ENCODE results near the gene NOXO1. TPM values are rescaled to one million over a fixed set of nuclear protein-coding genes. Genes with fewer than 3 reads are reported as not detected.
A peak's percentile ranks its signal among the peaks of the same experiment; 100 is the strongest.
"Not testable (repeated sequence)": the region's sequence is repeated elsewhere in the genome, so short reads cannot be mapped to it uniquely, and the experiment has no call there.

The NOXO1 gene
- total RNA-seq, 4 donors from 2014 or later: not detected

DNA sequence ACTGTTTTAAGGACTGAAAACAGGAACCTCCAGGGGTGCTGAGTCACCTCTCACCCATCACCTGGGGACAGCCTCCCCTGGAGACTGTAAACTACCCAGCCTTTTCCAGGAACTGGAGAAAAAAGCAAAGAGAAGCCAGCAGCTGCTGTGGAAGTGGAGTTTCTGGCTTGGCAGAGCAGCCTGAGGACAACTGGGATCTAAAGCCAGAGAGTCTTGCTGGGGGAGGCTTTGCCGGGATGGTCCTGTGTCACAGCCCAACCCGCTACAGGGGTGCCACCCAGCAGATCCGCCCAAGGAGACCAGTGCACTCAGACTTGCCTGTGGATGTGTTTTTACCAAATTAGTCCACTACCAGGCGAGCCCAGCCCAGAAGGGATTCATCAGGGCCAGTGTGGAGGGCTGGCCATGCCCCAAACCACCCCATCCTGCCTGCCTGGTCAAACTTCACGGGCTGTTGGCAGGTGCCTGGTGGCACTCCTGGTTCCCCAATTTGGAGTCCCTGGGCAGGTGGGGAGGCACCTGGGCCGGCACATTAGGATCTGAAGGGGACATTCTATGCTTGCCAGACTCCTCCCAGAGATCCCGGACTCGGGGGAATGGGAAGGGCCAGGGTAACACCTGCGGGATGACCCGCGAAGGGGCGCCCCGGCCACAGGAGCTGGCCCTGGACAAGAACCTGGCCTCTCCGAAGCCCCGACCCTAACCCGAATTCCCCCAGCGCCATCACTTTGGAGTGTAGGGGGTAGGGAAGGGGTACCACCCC lies 39.0 kb downstream of the NOXO1 start:
- peaks cover 0 to 7% of the 10 kb centered on the region in 2 donors for H3K36me3 ChIP-seq
- H3K27ac ChIP-seq: peak overlapping the region in 1 of 3 donors; percentile 39
- H3K27me3 ChIP-seq: no peaks in the 10 kb centered on the region
- no peak for TF ChIP-seq POLR2A (IDR thresholded peaks at IDR 0.05)
- TF ChIP-seq, protein P1, sequence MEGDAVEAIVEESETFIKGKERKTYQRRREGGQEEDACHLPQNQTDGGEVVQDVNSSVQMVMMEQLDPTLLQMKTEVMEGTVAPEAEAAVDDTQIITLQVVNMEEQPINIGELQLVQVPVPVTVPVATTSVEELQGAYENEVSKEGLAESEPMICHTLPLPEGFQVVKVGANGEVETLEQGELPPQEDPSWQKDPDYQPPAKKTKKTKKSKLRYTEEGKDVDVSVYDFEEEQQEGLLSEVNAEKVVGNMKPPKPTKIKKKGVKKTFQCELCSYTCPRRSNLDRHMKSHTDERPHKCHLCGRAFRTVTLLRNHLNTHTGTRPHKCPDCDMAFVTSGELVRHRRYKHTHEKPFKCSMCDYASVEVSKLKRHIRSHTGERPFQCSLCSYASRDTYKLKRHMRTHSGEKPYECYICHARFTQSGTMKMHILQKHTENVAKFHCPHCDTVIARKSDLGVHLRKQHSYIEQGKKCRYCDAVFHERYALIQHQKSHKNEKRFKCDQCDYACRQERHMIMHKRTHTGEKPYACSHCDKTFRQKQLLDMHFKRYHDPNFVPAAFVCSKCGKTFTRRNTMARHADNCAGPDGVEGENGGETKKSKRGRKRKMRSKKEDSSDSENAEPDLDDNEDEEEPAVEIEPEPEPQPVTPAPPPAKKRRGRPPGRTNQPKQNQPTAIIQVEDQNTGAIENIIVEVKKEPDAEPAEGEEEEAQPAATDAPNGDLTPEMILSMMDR (IDR thresholded peaks at IDR 0.05): no peak
- 34 to 35% methylated on average over 9 to 11 of the region's 17 CpGs for WGBS, 2 donors
- peak in 1 of 2 donors; percentile 17 for DNase-seq
- H3K4me1 ChIP-seq: peaks cover 8 to 20% of the 10 kb centered on the region in 2 donors
- intact Hi-C loops (cut with DNase I): no loop called here
- no peaks in the 10 kb centered on the region for H3K9me3 ChIP-seq
- peak overlapping the region; percentile 64 to 93 (median 73) for H3K4me3 ChIP-seq (replicated peaks in 1 of 3)

DNA sequence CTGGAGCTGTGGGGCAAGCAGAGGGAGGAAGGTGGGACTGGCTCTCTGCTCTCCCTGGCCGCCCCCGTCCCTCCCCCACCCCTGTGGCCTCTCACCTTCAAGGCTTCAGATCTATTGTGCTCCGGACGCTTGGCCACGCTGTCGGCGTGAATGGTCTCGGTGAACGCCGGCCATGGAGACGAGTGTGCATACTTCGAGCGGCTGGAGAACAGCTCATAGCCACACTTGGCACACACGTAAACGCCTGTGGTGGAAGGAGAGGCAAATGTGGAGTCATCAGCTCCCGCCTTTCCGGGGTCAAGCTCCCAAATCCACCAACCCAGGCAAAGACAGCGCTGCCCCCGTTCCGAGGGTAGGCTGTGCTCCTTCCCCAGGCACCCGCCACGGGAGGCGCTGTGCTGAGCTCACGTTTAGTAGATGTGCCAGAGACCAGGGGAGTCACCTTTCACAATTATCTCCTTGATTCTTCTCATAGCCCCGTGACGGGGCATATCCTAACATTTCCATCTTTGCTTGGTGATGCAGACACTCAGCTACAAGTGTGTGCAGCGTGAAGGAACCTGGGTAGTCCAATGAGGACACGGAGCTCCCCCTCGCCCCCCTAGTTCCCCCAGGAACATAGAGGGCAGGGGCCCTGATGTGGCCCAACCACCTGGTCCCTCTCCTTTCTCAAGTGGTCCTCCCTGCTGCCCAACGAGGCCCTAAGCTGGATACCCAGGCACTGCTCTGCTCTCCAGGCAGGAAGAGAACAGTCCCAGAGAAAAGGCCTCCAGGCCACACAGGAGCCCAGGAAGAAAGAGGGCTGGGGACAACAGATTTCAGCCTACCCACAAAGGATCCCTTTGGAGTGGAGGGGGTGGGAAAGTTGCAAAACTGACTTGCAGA lies 39.9 kb downstream of the NOXO1 start:
- TF ChIP-seq, protein P1 (IDR thresholded peaks at IDR 0.05): no peak
- TF ChIP-seq POLR2A (IDR thresholded peaks at IDR 0.05): no peak
- H3K27ac ChIP-seq: no peak overlapping the region
- DNase-seq: no peak
- 85 to 90% methylated on average over 24 to 29 of the region's 30 CpGs for WGBS, 2 donors
- H3K4me1 ChIP-seq: peaks cover 8 to 20% of the 10 kb centered on the region in 2 donors
- no peaks in the 10 kb centered on the region for H3K9me3 ChIP-seq
- peaks cover 0 to 7% of the 10 kb centered on the region in 2 donors for H3K36me3 ChIP-seq
- intact Hi-C loops (cut with DNase I): no loop called here
- H3K4me3 ChIP-seq (replicated peaks in 1 of 3): no peak overlapping the region
- no peaks in the 10 kb centered on the region for H3K27me3 ChIP-seq

DNA sequence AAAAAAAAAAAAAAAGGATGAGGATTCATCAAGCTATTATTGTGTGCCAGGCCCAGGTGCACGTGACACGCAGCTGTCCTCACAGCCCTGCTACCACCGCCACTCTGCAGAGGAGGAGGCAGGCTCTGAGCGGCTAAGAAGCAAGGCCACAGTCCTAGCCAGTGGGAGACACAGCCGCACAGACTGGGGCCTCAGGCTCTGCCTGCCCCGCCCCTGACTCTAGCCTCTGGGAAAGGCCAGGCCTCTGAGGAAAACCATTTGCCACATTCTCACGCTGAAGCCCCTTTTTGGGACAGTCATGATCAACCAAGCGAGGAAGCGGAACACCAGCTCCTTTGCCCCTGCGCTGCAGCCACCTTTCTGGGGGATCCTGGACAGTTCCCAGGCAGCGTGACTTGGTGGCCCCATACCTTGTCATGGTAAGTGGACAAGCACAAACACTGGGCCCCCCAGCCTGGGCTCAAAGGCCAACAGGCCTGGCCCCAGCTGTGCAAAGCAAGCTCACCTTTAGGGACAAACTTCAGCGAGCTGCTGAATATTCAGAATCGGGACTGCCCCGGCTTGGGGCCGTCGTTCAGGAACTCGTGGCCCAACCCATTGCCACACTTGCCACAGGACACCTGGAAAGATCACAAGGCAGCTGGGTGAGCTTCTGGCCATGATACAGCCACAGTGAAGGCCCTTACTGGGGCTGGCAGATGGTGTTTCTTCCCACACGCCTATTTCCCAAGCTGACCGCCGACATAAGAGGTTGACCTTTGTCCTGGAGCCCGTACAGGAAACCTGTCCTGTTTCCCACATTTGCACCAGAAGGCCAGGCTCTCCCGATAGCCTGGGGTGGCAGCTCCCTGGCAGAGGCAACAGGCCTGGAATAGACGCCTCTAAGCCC lies 40.8 kb downstream of the NOXO1 start:
- no peaks in the 10 kb centered on the region for H3K9me3 ChIP-seq
- H3K27ac ChIP-seq: no peak overlapping the region
- peaks cover 0 to 7% of the 10 kb centered on the region in 2 donors for H3K36me3 ChIP-seq
- no peak for TF ChIP-seq POLR2A (IDR thresholded peaks at IDR 0.05)
- TF ChIP-seq, protein P1 (IDR thresholded peaks at IDR 0.05): no peak
- no peaks in the 10 kb centered on the region for H3K27me3 ChIP-seq
- intact Hi-C loops (cut with DNase I): no loop called here
- H3K4me1 ChIP-seq: peaks cover 8 to 20% of the 10 kb centered on the region in 2 donors
- no peak for DNase-seq
- no peak overlapping the region for H3K4me3 ChIP-seq (replicated peaks in 1 of 3)
- WGBS, 2 donors: 93 to 94% methylated on average over 11 to 23 of the region's 23 CpGs

DNA sequence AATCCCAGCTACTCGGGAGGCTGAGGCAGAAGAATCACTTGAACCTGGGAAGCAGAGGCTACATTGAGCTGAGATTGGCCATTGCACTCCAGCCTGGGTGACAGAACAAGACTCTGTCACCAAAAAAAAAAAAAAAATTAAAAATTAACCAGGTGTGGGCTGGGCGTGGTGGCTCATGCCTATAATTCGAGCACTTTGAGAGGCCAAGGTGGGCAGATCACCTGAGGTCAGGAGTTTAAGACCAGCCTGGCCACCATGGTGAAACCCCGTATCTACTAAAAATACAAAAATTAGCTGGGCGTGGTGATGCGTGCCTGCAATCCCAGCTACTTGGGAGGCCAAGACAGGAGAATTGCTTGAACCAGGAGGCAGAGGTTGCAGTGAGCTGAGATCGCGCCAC lies 41.4 kb downstream of the NOXO1 start:
- peaks cover 8 to 20% of the 10 kb centered on the region in 2 donors for H3K4me1 ChIP-seq
- H3K27ac ChIP-seq; H3K27me3 ChIP-seq; H3K36me3 ChIP-seq; H3K4me3 ChIP-seq (replicated peaks in 1 of 3); H3K9me3 ChIP-seq; DNase-seq; intact Hi-C loops (cut with DNase I): not testable (repeated sequence)
- 95 to 97% methylated on average over 8 of the region's 8 CpGs for WGBS, 2 donors

DNA sequence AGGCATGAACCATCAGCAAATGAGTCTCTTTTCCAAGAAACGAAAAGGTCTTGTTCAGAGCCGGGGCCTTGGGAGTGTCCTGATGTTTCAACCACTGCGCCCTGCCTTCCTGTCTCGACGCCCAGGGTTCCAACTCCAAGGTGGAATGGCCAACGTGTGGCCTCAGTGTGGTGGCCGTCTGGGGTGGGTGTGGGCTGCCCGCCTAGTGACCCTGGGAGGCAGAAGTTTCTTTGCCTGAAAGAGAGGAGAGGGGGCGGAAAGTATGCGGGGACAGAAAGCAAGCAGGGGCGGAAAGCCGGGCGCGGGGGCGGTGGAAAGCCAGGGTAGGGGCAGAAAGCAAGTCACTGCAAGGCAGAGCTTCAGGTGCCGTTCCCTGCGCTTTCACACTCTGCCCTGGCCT lies 42.4 kb downstream of the NOXO1 start:
- TF ChIP-seq, protein P1 (IDR thresholded peaks at IDR 0.05): no peak
- no peak for TF ChIP-seq POLR2A (IDR thresholded peaks at IDR 0.05)
- H3K4me3 ChIP-seq (replicated peaks in 1 of 3): no peak overlapping the region
- H3K27ac ChIP-seq: no peak overlapping the region
- intact Hi-C loops (cut with DNase I): no loop called here
- 90 to 95% methylated on average over 16 to 17 of the region's 17 CpGs for WGBS, 2 donors
- H3K36me3 ChIP-seq: peaks cover 0 to 7% of the 10 kb centered on the region in 2 donors
- H3K27me3 ChIP-seq: no peaks in the 10 kb centered on the region
- H3K9me3 ChIP-seq: no peaks in the 10 kb centered on the region
- peaks cover 8 to 20% of the 10 kb centered on the region in 2 donors for H3K4me1 ChIP-seq
- no peak for DNase-seq

Measured in thyroid gland (tissue), 4 donors.